ENCODE data around the gene AP3S1.

AP3S1 gene

GRCh38 chr5:115815006-115815692 lies 26.6 kb upstream of the AP3S1 start:
- no peak for TF ChIP-seq CTCF (IDR thresholded peaks at IDR 0.05)

GRCh38 chr5:115815693-115816225 lies 26.0 kb upstream of the AP3S1 start:
- no peak for TF ChIP-seq CTCF (IDR thresholded peaks at IDR 0.05)

- TF ChIP-seq CTCF (IDR thresholded peaks at IDR 0.05) = no peak
Observed at GRCh38 chr5:115816226-115817081, 25.3 kb upstream of the AP3S1 start, which contains the start of gene CDO1. CDO1 (minus strand) TSS chr5:115816659; CDS start chr5:115816397, 262 bp downstream.

GRCh38 chr5:115817386-115817785 lies 24.3 kb upstream of the AP3S1 start:
- no peak for TF ChIP-seq CTCF (IDR thresholded peaks at IDR 0.05)

GRCh38 chr5:115818821-115819220 lies 22.9 kb upstream of the AP3S1 start:
- no peak for TF ChIP-seq CTCF (IDR thresholded peaks at IDR 0.05)

GRCh38 chr5:115820846-115821245 lies 20.9 kb upstream of the AP3S1 start:
- TF ChIP-seq CTCF (IDR thresholded peaks at IDR 0.05) = no peak

- TF ChIP-seq CTCF (IDR thresholded peaks at IDR 0.05) = no peak
Observed at GRCh38 chr5:115825948-115826347, 15.8 kb upstream of the AP3S1 start.

All from LNCAP (cell line).